ENCODE data around the gene TMC6. TPM values are rescaled to one million over a fixed set of nuclear protein-coding genes. Genes with fewer than 3 reads are reported as not detected.
A peak's percentile ranks its signal among the peaks of the same experiment; 100 is the strongest.

TMC6 gene
- total and polyA plus RNA-seq, 2 of the 13 experiments (the other 11 are each of a cell fraction or from before 2014, with no cell fraction given), result 48.4 to 99.1 TPM

DNA sequence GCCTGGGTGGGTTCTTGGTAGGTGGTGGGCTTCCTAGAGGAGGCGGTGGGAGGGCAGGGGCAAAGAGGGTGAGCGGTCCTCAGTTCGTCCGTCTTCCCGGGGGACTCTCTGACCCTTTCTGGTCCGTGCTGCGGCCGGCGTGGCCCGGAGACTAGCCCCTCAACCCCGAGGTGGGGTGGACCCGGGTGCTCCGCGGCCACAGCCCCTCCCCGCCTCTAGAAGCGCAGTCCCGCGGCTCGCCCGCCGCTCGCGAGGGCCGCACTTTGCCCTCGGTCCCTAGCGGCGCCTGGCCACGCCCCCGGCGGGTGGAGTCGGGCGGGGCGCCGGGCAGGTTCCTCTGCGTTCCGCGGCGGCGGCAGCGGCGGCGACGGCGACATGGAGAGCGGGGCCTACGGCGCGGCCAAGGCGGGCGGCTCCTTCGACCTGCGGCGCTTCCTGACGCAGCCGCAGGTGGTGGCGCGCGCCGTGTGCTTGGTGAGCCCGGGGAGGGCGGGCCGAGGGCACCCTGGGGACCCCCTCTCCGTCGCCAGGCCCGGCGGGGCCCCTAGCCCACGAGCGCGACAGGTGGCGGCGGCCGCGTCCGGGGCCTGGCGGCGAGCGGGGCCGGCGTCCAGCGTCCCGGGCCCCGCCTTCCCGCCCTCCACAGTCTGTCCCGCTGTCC is 39.8 kb upstream of the TMC6 start, which contains the start of gene SYNGR2 (continued):
- TF ChIP-seq, protein P1, sequence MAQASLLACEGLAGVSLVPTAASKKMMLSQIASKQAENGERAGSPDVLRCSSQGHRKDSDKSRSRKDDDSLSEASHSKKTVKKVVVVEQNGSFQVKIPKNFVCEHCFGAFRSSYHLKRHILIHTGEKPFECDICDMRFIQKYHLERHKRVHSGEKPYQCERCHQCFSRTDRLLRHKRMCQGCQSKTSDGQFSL (CRISPR knock-in tag; IDR thresholded peaks at IDR 0.05), result peak; percentile 52; the same call in 1 of the 2 replicates
- TF ChIP-seq ZNF225 (CRISPR knock-in tag; IDR thresholded peaks at IDR 0.05), result no peak; the same call in none of the 2 replicates
- TF ChIP-seq PHF8 (CRISPR knock-in tag; IDR thresholded peaks at IDR 0.05), result peak; percentile 78
- TF ChIP-seq, protein P2, sequence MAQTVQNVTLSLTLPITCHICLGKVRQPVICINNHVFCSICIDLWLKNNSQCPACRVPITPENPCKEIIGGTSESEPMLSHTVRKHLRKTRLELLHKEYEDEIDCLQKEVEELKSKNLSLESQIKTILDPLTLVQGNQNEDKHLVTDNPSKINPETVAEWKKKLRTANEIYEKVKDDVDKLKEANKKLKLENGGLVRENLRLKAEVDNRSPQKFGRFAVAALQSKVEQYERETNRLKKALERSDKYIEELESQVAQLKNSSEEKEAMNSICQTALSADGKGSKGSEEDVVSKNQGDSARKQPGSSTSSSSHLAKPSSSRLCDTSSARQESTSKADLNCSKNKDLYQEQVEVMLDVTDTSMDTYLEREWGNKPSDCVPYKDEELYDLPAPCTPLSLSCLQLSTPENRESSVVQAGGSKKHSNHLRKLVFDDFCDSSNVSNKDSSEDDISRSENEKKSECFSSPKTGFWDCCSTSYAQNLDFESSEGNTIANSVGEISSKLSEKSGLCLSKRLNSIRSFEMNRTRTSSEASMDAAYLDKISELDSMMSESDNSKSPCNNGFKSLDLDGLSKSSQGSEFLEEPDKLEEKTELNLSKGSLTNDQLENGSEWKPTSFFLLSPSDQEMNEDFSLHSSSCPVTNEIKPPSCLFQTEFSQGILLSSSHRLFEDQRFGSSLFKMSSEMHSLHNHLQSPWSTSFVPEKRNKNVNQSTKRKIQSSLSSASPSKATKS (CRISPR knock-in tag; IDR thresholded peaks at IDR 0.05), result no peak; the same call in 1 of the 2 replicates
- no peak for TF ChIP-seq AGO2 (optimal IDR thresholded peaks at IDR 0.05; ENCODE audit: low read depth, low read length)
- TF ChIP-seq, protein P3, sequence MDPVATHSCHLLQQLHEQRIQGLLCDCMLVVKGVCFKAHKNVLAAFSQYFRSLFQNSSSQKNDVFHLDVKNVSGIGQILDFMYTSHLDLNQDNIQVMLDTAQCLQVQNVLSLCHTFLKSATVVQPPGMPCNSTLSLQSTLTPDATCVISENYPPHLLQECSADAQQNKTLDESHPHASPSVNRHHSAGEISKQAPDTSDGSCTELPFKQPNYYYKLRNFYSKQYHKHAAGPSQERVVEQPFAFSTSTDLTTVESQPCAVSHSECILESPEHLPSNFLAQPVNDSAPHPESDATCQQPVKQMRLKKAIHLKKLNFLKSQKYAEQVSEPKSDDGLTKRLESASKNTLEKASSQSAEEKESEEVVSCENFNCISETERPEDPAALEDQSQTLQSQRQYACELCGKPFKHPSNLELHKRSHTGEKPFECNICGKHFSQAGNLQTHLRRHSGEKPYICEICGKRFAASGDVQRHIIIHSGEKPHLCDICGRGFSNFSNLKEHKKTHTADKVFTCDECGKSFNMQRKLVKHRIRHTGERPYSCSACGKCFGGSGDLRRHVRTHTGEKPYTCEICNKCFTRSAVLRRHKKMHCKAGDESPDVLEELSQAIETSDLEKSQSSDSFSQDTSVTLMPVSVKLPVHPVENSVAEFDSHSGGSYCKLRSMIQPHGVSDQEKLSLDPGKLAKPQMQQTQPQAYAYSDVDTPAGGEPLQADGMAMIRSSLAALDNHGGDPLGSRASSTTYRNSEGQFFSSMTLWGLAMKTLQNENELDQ (CRISPR knock-in tag; IDR thresholded peaks at IDR 0.05; ENCODE audit: borderline replicate concordance), result no peak
- TF ChIP-seq ZNF547 (CRISPR knock-in tag; IDR thresholded peaks at IDR 0.05), result peak; percentile 87
- TF ChIP-seq ZSCAN12 (CRISPR knock-in tag; IDR thresholded peaks at IDR 0.05), result no peak; the same call in 1 of the 2 replicates
- TF ChIP-seq, protein P4, sequence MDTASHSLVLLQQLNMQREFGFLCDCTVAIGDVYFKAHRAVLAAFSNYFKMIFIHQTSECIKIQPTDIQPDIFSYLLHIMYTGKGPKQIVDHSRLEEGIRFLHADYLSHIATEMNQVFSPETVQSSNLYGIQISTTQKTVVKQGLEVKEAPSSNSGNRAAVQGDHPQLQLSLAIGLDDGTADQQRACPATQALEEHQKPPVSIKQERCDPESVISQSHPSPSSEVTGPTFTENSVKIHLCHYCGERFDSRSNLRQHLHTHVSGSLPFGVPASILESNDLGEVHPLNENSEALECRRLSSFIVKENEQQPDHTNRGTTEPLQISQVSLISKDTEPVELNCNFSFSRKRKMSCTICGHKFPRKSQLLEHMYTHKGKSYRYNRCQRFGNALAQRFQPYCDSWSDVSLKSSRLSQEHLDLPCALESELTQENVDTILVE (CRISPR knock-in tag; IDR thresholded peaks at IDR 0.05), result no peak
- peak; percentile 78; the same call in 1 of the 2 replicates for TF ChIP-seq KAT7 (CRISPR knock-in tag; IDR thresholded peaks at IDR 0.05; ENCODE audit: borderline replicate concordance)
- TF ChIP-seq ZNF678 (CRISPR knock-in tag; IDR thresholded peaks at IDR 0.05), result no peak; the same call in 1 of the 2 replicates
- no peak for TF ChIP-seq NFIB (CRISPR knock-in tag; IDR thresholded peaks at IDR 0.05; ENCODE audit: borderline replicate concordance)
- no peak for TF ChIP-seq ATM (IDR thresholded peaks at IDR 0.05; ENCODE audit: borderline replicate concordance)
- TF ChIP-seq, protein P5, sequence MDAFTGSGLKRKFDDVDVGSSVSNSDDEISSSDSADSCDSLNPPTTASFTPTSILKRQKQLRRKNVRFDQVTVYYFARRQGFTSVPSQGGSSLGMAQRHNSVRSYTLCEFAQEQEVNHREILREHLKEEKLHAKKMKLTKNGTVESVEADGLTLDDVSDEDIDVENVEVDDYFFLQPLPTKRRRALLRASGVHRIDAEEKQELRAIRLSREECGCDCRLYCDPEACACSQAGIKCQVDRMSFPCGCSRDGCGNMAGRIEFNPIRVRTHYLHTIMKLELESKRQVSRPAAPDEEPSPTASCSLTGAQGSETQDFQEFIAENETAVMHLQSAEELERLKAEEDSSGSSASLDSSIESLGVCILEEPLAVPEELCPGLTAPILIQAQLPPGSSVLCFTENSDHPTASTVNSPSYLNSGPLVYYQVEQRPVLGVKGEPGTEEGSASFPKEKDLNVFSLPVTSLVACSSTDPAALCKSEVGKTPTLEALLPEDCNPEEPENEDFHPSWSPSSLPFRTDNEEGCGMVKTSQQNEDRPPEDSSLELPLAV (CRISPR knock-in tag; conservative IDR thresholded peaks at IDR 0.05; ENCODE audit: low read depth), result no peak
- TF ChIP-seq ZNF232 (CRISPR knock-in tag; IDR thresholded peaks at IDR 0.05; ENCODE audit: borderline replicate concordance), result no peak
- TF ChIP-seq MIXL1 (CRISPR knock-in tag; IDR thresholded peaks at IDR 0.05), result peak; percentile 22; the same call in 1 of the 2 replicates
- no peak for TF ChIP-seq MAFG (CRISPR knock-in tag; IDR thresholded peaks at IDR 0.05)
- TF ChIP-seq, protein P6, sequence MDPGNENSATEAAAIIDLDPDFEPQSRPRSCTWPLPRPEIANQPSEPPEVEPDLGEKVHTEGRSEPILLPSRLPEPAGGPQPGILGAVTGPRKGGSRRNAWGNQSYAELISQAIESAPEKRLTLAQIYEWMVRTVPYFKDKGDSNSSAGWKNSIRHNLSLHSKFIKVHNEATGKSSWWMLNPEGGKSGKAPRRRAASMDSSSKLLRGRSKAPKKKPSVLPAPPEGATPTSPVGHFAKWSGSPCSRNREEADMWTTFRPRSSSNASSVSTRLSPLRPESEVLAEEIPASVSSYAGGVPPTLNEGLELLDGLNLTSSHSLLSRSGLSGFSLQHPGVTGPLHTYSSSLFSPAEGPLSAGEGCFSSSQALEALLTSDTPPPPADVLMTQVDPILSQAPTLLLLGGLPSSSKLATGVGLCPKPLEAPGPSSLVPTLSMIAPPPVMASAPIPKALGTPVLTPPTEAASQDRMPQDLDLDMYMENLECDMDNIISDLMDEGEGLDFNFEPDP (CRISPR knock-in tag; conservative IDR thresholded peaks at IDR 0.05), result no peak
- TF ChIP-seq, protein P7, sequence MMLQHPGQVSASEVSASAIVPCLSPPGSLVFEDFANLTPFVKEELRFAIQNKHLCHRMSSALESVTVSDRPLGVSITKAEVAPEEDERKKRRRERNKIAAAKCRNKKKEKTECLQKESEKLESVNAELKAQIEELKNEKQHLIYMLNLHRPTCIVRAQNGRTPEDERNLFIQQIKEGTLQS (CRISPR knock-in tag; IDR thresholded peaks at IDR 0.05), result peak; percentile 30; the same call in 1 of the 2 replicates
- TF ChIP-seq HNRNPLL (IDR thresholded peaks at IDR 0.05; ENCODE audit: low read depth, low read length, poor library complexity, severe bottlenecking), result peak; percentile 76

All from HepG2 (cell line).